GM12891 (cell line): ENCODE measurements around the gene LTBP2.

Source experiments
- PAX5 ChIP-seq: IDR thresholded peaks from 2 replicates; pipeline ENCODE4 v1.6.1; 2011; ENCODE audit warnings: low read length, moderate library complexity, mild to moderate bottlenecking; ENCODE audit not compliant: insufficient read depth, severe bottlenecking
- POLR2A ChIP-seq: IDR thresholded peaks from 2 replicates; pipeline ENCODE4 v1.6.1; 2011; ENCODE audit warnings: low read depth, low read length, control low read depth
- POLR2AphosphoS5 ChIP-seq: IDR thresholded peaks from 2 replicates; pipeline ENCODE4 v1.6.1; 2011; ENCODE audit warnings: low read depth, low read length, control low read depth
- POU2F2 ChIP-seq: IDR thresholded peaks from 2 replicates; pipeline ENCODE4 v1.6.1; 2011; ENCODE audit warnings: low read depth, mild to moderate bottlenecking, control low read depth, low read length, moderate library complexity
- SPI1 ChIP-seq: IDR thresholded peaks from 2 replicates; pipeline ENCODE4 v1.6.1; 2011; ENCODE audit warnings: low read depth, low read length, control low read depth
- TAF1 ChIP-seq: IDR thresholded peaks from 2 replicates; pipeline ENCODE4 v1.6.1; 2011; ENCODE audit warnings: low read depth, low read length, control low read depth

- TF ChIP-seq POLR2AphosphoS5 (no peak), TAF1 (no peak), POLR2A (no peak), SPI1 (no peak), PAX5 (no peak), POU2F2 (no peak)
Observed at GRCh38 chr14:74620923-74621322, 8.9 kb upstream of the LTBP2 start.
